GM21390 (cell line): Measurements from ENCODE around the gene CAPN5.

Source experiments
- ATAC-seq: cut with Tn5 transposase; IDR thresholded peaks from one replicate; pipeline ENCODE4 v1.9.1; 2021; ENCODE audit not compliant: unreplicated experiment

Gene CAPN5

GRCh38 chr11:77113382-77114088, 46.8 kb downstream of the CAPN5 start:
- ATAC-seq = no peak

GRCh38 chr11:77114089-77114463, 47.3 kb downstream of the CAPN5 start:
- no peak for ATAC-seq

GRCh38 chr11:77115181-77115611, 48.4 kb downstream of the CAPN5 start:
- no peak for ATAC-seq

- ATAC-seq = no peak
Observed at GRCh38 chr11:77115956-77116355, 49.2 kb downstream of the CAPN5 start.

GRCh38 chr11:77117492-77117891, 50.7 kb downstream of the CAPN5 start:
- ATAC-seq = no peak

- no peak for ATAC-seq
Observed at GRCh38 chr11:77118086-77118485, 51.3 kb downstream of the CAPN5 start.

- no peak for ATAC-seq
Observed at GRCh38 chr11:77118971-77119370, 52.2 kb downstream of the CAPN5 start.

- ATAC-seq = no peak
Observed at GRCh38 chr11:77119531-77119936, 52.8 kb downstream of the CAPN5 start.

- no peak for ATAC-seq
Observed at GRCh38 chr11:77120571-77120970, 53.8 kb downstream of the CAPN5 start.

GRCh38 chr11:77121096-77121640, 54.4 kb downstream of the CAPN5 start:
- no peak for ATAC-seq

GRCh38 chr11:77121876-77122575, 55.3 kb downstream of the CAPN5 start:
- no peak for ATAC-seq

- ATAC-seq = no peak
Observed at GRCh38 chr11:77122576-77123212, 55.9 kb downstream of the CAPN5 start.

- no peak for ATAC-seq
Observed at GRCh38 chr11:77123591-77123990, 56.8 kb downstream of the CAPN5 start.

- ATAC-seq = no peak
Observed at GRCh38 chr11:77124041-77124440, 57.3 kb downstream of the CAPN5 start.

- no peak for ATAC-seq
Observed at GRCh38 chr11:77124488-77124887, 57.7 kb downstream of the CAPN5 start.

GRCh38 chr11:77125191-77125590, 58.4 kb downstream of the CAPN5 start:
- ATAC-seq = no peak

GRCh38 chr11:77125695-77126094, 58.9 kb downstream of the CAPN5 start:
- ATAC-seq = no peak

GRCh38 chr11:77126156-77126775, 59.5 kb downstream of the CAPN5 start:
- ATAC-seq = no peak

- no peak for ATAC-seq
Observed at GRCh38 chr11:77126861-77127234, 60.1 kb downstream of the CAPN5 start.

- no peak for ATAC-seq
Observed at GRCh38 chr11:77127235-77127911, 60.6 kb downstream of the CAPN5 start.
